DMS53 (cell line): ENCODE measurements around the gene CELA3B.
"Not testable (repeated sequence)": the region's sequence is repeated elsewhere in the genome, so short reads cannot be mapped to it uniquely, and the experiment has no call there.

Source experiments
- DNase-seq: peaks from one replicate; lab custom pipeline; 2025; lab: John Stamatoyannopoulos, UW

The CELA3B gene

GRCh38 chr1:21980515-21981220 is 3.8 kb downstream of the CELA3B start:
- not testable (repeated sequence) for DNase-seq

GRCh38 chr1:21981253-21981652 is 4.4 kb downstream of the CELA3B start:
- DNase-seq, result not testable (repeated sequence)

- peak; percentile 32 for DNase-seq
Measured at GRCh38 chr1:21982122-21982521, 5.3 kb downstream of the CELA3B start.

GRCh38 chr1:21983539-21983938 is 6.7 kb downstream of the CELA3B start:
- DNase-seq, result not testable (repeated sequence)

GRCh38 chr1:21985893-21986292 is 9.1 kb downstream of the CELA3B start:
- not testable (repeated sequence) for DNase-seq

GRCh38 chr1:21986386-21986785 is 9.6 kb downstream of the CELA3B start:
- not testable (repeated sequence) for DNase-seq

GRCh38 chr1:21989672-21990393 is 13.0 kb downstream of the CELA3B start:
- not testable (repeated sequence) for DNase-seq

GRCh38 chr1:21992186-21992585 is 15.4 kb downstream of the CELA3B start:
- DNase-seq, result not testable (repeated sequence)

- not testable (repeated sequence) for DNase-seq
Measured at GRCh38 chr1:21994716-21995115, 17.9 kb downstream of the CELA3B start.

GRCh38 chr1:21996663-21996970 is 19.8 kb downstream of the CELA3B start:
- DNase-seq, result not testable (repeated sequence)

- not testable (repeated sequence) for DNase-seq
Measured at GRCh38 chr1:21997891-21998623, 21.2 kb downstream of the CELA3B start.

- DNase-seq, result not testable (repeated sequence)
Measured at GRCh38 chr1:21998624-21999294, 21.9 kb downstream of the CELA3B start.

- DNase-seq, result peak; percentile 50
Measured at GRCh38 chr1:21999645-22000044, 22.8 kb downstream of the CELA3B start.

GRCh38 chr1:22001409-22001808 is 24.6 kb downstream of the CELA3B start, which contains the start of gene CELA3A:
Gene CELA3A, plus strand, starts transcription at chr1:22001657. Its CDS starts 18 bp downstream, at chr1:22001675.
- DNase-seq, result no peak

GRCh38 chr1:22002461-22002860 is 25.6 kb downstream of the CELA3B start:
- DNase-seq, result not testable (repeated sequence)

- not testable (repeated sequence) for DNase-seq
Measured at GRCh38 chr1:22002875-22003274, 26.1 kb downstream of the CELA3B start.

- not testable (repeated sequence) for DNase-seq
Measured at GRCh38 chr1:22003959-22004358, 27.1 kb downstream of the CELA3B start.

- DNase-seq, result peak; percentile 82
Measured at GRCh38 chr1:22005261-22006149, 28.7 kb downstream of the CELA3B start.

GRCh38 chr1:22006736-22007135 is 29.9 kb downstream of the CELA3B start:
- not testable (repeated sequence) for DNase-seq

- DNase-seq, result not testable (repeated sequence)
Measured at GRCh38 chr1:22007262-22007661, 30.4 kb downstream of the CELA3B start.

GRCh38 chr1:22009566-22009965 is 32.7 kb downstream of the CELA3B start:
- not testable (repeated sequence) for DNase-seq
